ES-I3 (cell line): ENCODE results near the gene ULK3.

Experiments used
- H3K36me3 ChIP-seq: 2 replicates; pipeline ENCODE4 v1.6.1; 2013; ENCODE audit warnings: mild to moderate bottlenecking, low read length, control low read depth, moderate library complexity; ENCODE audit not compliant: insufficient read depth
- H3K4me1 ChIP-seq: 2 replicates; pipeline ENCODE4 v1.6.1; 2013; ENCODE audit warnings: mild to moderate bottlenecking, control low read depth, low read length; ENCODE audit not compliant: insufficient read depth
- H3K9ac ChIP-seq: 2 replicates; pipeline ENCODE4 v1.6.1; 2013; ENCODE audit warnings: low read depth, mild to moderate bottlenecking, low read length, moderate library complexity
- H3K9me3 ChIP-seq: 2 replicates; pipeline ENCODE4 v1.6.1; 2013; ENCODE audit warnings: mild to moderate bottlenecking, low read length, moderate library complexity; ENCODE audit not compliant: control insufficient read depth, insufficient read depth

ULK3 gene

GRCh38 chr15:74828835-74829234 lies 14.1 kb downstream of the ULK3 start:
- Histone ChIP-seq H3K9me3 (no peaks in the 10 kb centered on the region), H3K36me3 (no peaks in the 10 kb centered on the region), H3K9ac (no peak overlapping the region), H3K4me1 (no peaks in the 10 kb centered on the region)

- Histone ChIP-seq H3K4me1 (no peaks in the 10 kb centered on the region), H3K9ac (no peak overlapping the region), H3K36me3 (no peaks in the 10 kb centered on the region), H3K9me3 (no peaks in the 10 kb centered on the region)
These were observed 15.3 kb downstream of the ULK3 start for GRCh38 chr15:74827614-74828013.

- no peaks in the 10 kb centered on the region for H3K9me3 ChIP-seq
- H3K4me1 ChIP-seq: peaks cover under 1% of the 10 kb centered on the region; the same call in 1 of the 2 replicates
- no peaks in the 10 kb centered on the region for H3K36me3 ChIP-seq
- no peak overlapping the region; the same call in 1 of the 2 replicates for H3K9ac ChIP-seq
These were observed 16.0 kb downstream of the ULK3 start for GRCh38 chr15:74826921-74827320.

- Histone ChIP-seq H3K9ac (no peak within 1 kb of the TSS; the same call in 1 of the 2 replicates), H3K4me1 (peaks cover 6% of the 10 kb centered on the region; the same call in 1 of the 2 replicates), H3K36me3 (no peaks in the 10 kb centered on the region), H3K9me3 (no peaks in the 10 kb centered on the region)
These were observed 16.6 kb downstream of the ULK3 start, which contains the start of gene CPLX3 for GRCh38 chr15:74826364-74826819. Gene CPLX3, plus strand, starts transcription at chr15:74826627. Its CDS starts 77 bp downstream, at chr15:74826704.

- Histone ChIP-seq H3K9me3 (no peaks in the 10 kb centered on the region), H3K9ac (no peak overlapping the region), H3K36me3 (no peaks in the 10 kb centered on the region), H3K4me1 (peaks cover 10% of the 10 kb centered on the region; the same call in 1 of the 2 replicates)
These were observed 17.1 kb downstream of the ULK3 start for GRCh38 chr15:74825866-74826265.

GRCh38 chr15:74824976-74825375 lies 18.0 kb downstream of the ULK3 start:
- Histone ChIP-seq H3K9ac (no peak overlapping the region), H3K36me3 (no peaks in the 10 kb centered on the region), H3K9me3 (no peaks in the 10 kb centered on the region), H3K4me1 (peaks cover 13% of the 10 kb centered on the region; the same call in 1 of the 2 replicates)

- no peaks in the 10 kb centered on the region for H3K9me3 ChIP-seq
- no peak overlapping the region for H3K9ac ChIP-seq
- peaks cover 21% of the 10 kb centered on the region; the same call in 1 of the 2 replicates for H3K4me1 ChIP-seq
- H3K36me3 ChIP-seq: no peaks in the 10 kb centered on the region
These were observed 19.6 kb downstream of the ULK3 start for GRCh38 chr15:74823324-74823723.

- Histone ChIP-seq H3K9me3 (no peaks in the 10 kb centered on the region), H3K36me3 (no peaks in the 10 kb centered on the region), H3K9ac (no peak overlapping the region), H3K4me1 (peaks cover 25% of the 10 kb centered on the region; the same call in 1 of the 2 replicates)
These were observed 20.7 kb downstream of the ULK3 start for GRCh38 chr15:74822233-74822632.

- H3K4me1 ChIP-seq: peaks cover 29% of the 10 kb centered on the region; the same call in 1 of the 2 replicates
- no peaks in the 10 kb centered on the region for H3K9me3 ChIP-seq
- no peaks in the 10 kb centered on the region for H3K36me3 ChIP-seq
- H3K9ac ChIP-seq: no peak overlapping the region
These were observed 21.2 kb downstream of the ULK3 start for GRCh38 chr15:74821790-74822158.

- H3K36me3 ChIP-seq: no peaks in the 10 kb centered on the region
These were observed 21.7 kb downstream of the ULK3 start for GRCh38 chr15:74821091-74821789.

GRCh38 chr15:74820056-74820455 lies 22.9 kb downstream of the ULK3 start:
- Histone ChIP-seq H3K9me3 (no peaks in the 10 kb centered on the region), H3K36me3 (no peaks in the 10 kb centered on the region), H3K4me1 (peaks cover 30% of the 10 kb centered on the region; the same call in 1 of the 2 replicates), H3K9ac (no peak overlapping the region)

More at GRCh38 chr15:74821091-74821789, 21.7 kb downstream of the ULK3 start:
- Histone ChIP-seq H3K9me3 (no peaks in the 10 kb centered on the region), H3K9ac (no peak overlapping the region), H3K4me1 (peaks cover 30% of the 10 kb centered on the region; the same call in 1 of the 2 replicates)

- no peak overlapping the region for H3K9ac ChIP-seq
- H3K9me3 ChIP-seq: no peaks in the 10 kb centered on the region
- peaks cover 30% of the 10 kb centered on the region; the same call in 1 of the 2 replicates for H3K4me1 ChIP-seq
These were observed 25.6 kb downstream of the ULK3 start for GRCh38 chr15:74817370-74817737.

GRCh38 chr15:74816624-74817369 lies 26.2 kb downstream of the ULK3 start:
- no peaks in the 10 kb centered on the region for H3K36me3 ChIP-seq
- peaks cover 29% of the 10 kb centered on the region; the same call in 1 of the 2 replicates for H3K4me1 ChIP-seq
- no peak overlapping the region for H3K9ac ChIP-seq
- no peaks in the 10 kb centered on the region for H3K9me3 ChIP-seq

More at GRCh38 chr15:74817370-74817737, 25.6 kb downstream of the ULK3 start:
- H3K36me3 ChIP-seq: no peaks in the 10 kb centered on the region

- H3K36me3 ChIP-seq: no peaks in the 10 kb centered on the region
- H3K4me1 ChIP-seq: peaks cover 21% of the 10 kb centered on the region; the same call in 1 of the 2 replicates
- no peak overlapping the region for H3K9ac ChIP-seq
- no peaks in the 10 kb centered on the region for H3K9me3 ChIP-seq
These were observed 27.0 kb downstream of the ULK3 start for GRCh38 chr15:74815961-74816360.
